Mesothelial cell of epicardium (in vitro differentiated cells): Measurements from ENCODE around the gene USP49. TPM values are rescaled to one million over a fixed set of nuclear protein-coding genes. Genes with fewer than 3 reads are reported as not detected.
A peak's percentile ranks its signal among the peaks of the same experiment; 100 is the strongest.

ENCODE experiments used
- DNase-seq, 2 experiments: peaks; one replicate each; pipeline ENCODE4 v3.0.0; 2021; ENCODE audit warnings: low spot score in 2 of 2; ENCODE audit not compliant: unreplicated experiment in 2 of 2
- H3K27ac Mint-ChIP-seq: 2 replicates; pipeline ENCODE4 v1.8.0; 2021; ENCODE audit warnings: mixed read lengths
- H3K27me3 Mint-ChIP-seq: 2 replicates; pipeline ENCODE4 v1.8.0; 2021; ENCODE audit warnings: low read depth, mixed read lengths
- H3K36me3 Mint-ChIP-seq: 2 replicates; pipeline ENCODE4 v1.8.0; 2021; ENCODE audit warnings: mixed read lengths
- H3K4me1 Mint-ChIP-seq: 2 replicates; pipeline ENCODE4 v1.8.0; 2021; ENCODE audit warnings: mixed read lengths
- H3K4me3 Mint-ChIP-seq: 2 replicates; pipeline ENCODE4 v1.8.0; 2021; ENCODE audit warnings: mild to moderate bottlenecking, moderate library complexity, mixed read lengths
- H3K9me3 Mint-ChIP-seq: 2 replicates; pipeline ENCODE4 v1.8.0; 2021; ENCODE audit warnings: mixed read lengths
- CTCF ChIP-seq: fragments of 200-600 bp; sonication (generic); IDR thresholded peaks from one replicate; pipeline ENCODE4 v1.5.0; 2021; ENCODE audit warnings: antibody characterized with exemption; ENCODE audit not compliant: unreplicated experiment
- total RNA-seq: library from RNA; stranded (reverse); gene quantifications from 3 replicates; pipeline ENCODE4 v1.2.1, GENCODE V29; 2021

USP49 gene
- total RNA-seq, 1 donor from 2014 or later = 12.1 TPM

GRCh38 chr6:41850861-41851260 is 44.3 kb downstream of the USP49 start:
- peaks cover 6% of the 10 kb centered on the region for H3K9me3 Mint-ChIP-seq
- peaks cover 15% of the 10 kb centered on the region for H3K36me3 Mint-ChIP-seq

GRCh38 chr6:41846666-41847237 is 48.4 kb downstream of the USP49 start:
- peak; percentile 19 to 62 for DNase-seq
- TF ChIP-seq CTCF = peak; percentile 63
- H3K27me3 Mint-ChIP-seq = no peaks in the 10 kb centered on the region
- H3K9me3 Mint-ChIP-seq = peaks cover 6% of the 10 kb centered on the region
- peak overlapping the region; percentile 86 for H3K27ac Mint-ChIP-seq
- H3K36me3 Mint-ChIP-seq = peaks cover 11% of the 10 kb centered on the region
- peaks cover 15% of the 10 kb centered on the region for H3K4me1 Mint-ChIP-seq
- no peak overlapping the region for H3K4me3 Mint-ChIP-seq

More at GRCh38 chr6:41850861-41851260, 44.3 kb downstream of the USP49 start:
- no peak for DNase-seq
- no peak for TF ChIP-seq CTCF
- Mint-ChIP-seq H3K4me1 (peaks cover 15% of the 10 kb centered on the region), H3K27me3 (no peaks in the 10 kb centered on the region), H3K27ac (no peak overlapping the region), H3K4me3 (no peak overlapping the region)

- H3K36me3 Mint-ChIP-seq = peaks cover 8% of the 10 kb centered on the region
- no peak overlapping the region for H3K4me3 Mint-ChIP-seq
- H3K9me3 Mint-ChIP-seq = no peaks in the 10 kb centered on the region
- DNase-seq = no peak
- no peak for TF ChIP-seq CTCF
- H3K4me1 Mint-ChIP-seq = peaks cover 15% of the 10 kb centered on the region
- no peak overlapping the region for H3K27ac Mint-ChIP-seq
- H3K27me3 Mint-ChIP-seq = no peaks in the 10 kb centered on the region
Measured at GRCh38 chr6:41843178-41843577, 52.0 kb downstream of the USP49 start.

- H3K4me1 Mint-ChIP-seq = peaks cover 3% of the 10 kb centered on the region
Measured at GRCh38 chr6:41840326-41840725, 54.8 kb downstream of the USP49 start.

GRCh38 chr6:41836660-41837052 is 58.5 kb downstream of the USP49 start:
- Mint-ChIP-seq H3K36me3 (peaks cover 11% of the 10 kb centered on the region), H3K9me3 (peaks cover 10% of the 10 kb centered on the region), H3K27ac (no peak overlapping the region), H3K4me3 (no peak overlapping the region), H3K4me1 (peaks cover 3% of the 10 kb centered on the region), H3K27me3 (no peaks in the 10 kb centered on the region)
- no peak for DNase-seq
- no peak for TF ChIP-seq CTCF

More at GRCh38 chr6:41840326-41840725, 54.8 kb downstream of the USP49 start:
- no peak for TF ChIP-seq CTCF
- no peak overlapping the region for H3K27ac Mint-ChIP-seq
- no peak overlapping the region for H3K4me3 Mint-ChIP-seq
- no peak for DNase-seq
- H3K36me3 Mint-ChIP-seq = peaks cover 11% of the 10 kb centered on the region
- H3K27me3 Mint-ChIP-seq = no peaks in the 10 kb centered on the region
- peaks cover 10% of the 10 kb centered on the region for H3K9me3 Mint-ChIP-seq
